CD4-positive, alpha-beta T cell treated with Interleukin-15 for 4 hours (primary cell): ENCODE results near the gene TOMM40L.
A peak's percentile ranks its signal among the peaks of the same experiment; 100 is the strongest.

Experiments used
- DNase-seq: peaks from one replicate; pipeline ENCODE4 v3.0.0-alpha.2; 2020; ENCODE audit warnings: low spot score

The TOMM40L gene

GRCh38 chr1:161197560-161198193 lies 28.2 kb upstream of the TOMM40L start:
- DNase-seq = no peak

- DNase-seq = no peak
Observed at GRCh38 chr1:161198194-161198896, 27.5 kb upstream of the TOMM40L start.

- no peak for DNase-seq
Observed at GRCh38 chr1:161198897-161199431, 26.9 kb upstream of the TOMM40L start, which contains the start of gene ADAMTS4. ADAMTS4 (minus strand) TSS chr1:161199054; CDS start chr1:161198627, 427 bp downstream.

- no peak for DNase-seq
Observed at GRCh38 chr1:161199506-161200139, 26.2 kb upstream of the TOMM40L start.

- peak; percentile 39 for DNase-seq
Observed at GRCh38 chr1:161200421-161200991, 25.4 kb upstream of the TOMM40L start.

- no peak for DNase-seq
Observed at GRCh38 chr1:161200992-161201835, 24.6 kb upstream of the TOMM40L start.

- DNase-seq = peak; percentile 97
Observed at GRCh38 chr1:161201836-161202712, 23.8 kb upstream of the TOMM40L start, which contains the start of gene NDUFS2. NDUFS2 (plus strand) TSS chr1:161202367; CDS start chr1:161202386, 19 bp downstream.

- DNase-seq = no peak
Observed at GRCh38 chr1:161206411-161207140, 19.3 kb upstream of the TOMM40L start.

GRCh38 chr1:161207173-161207572 lies 18.7 kb upstream of the TOMM40L start:
- no peak for DNase-seq

- DNase-seq = peak; percentile 72
Observed at GRCh38 chr1:161209790-161210409, 16.0 kb upstream of the TOMM40L start.

- no peak for DNase-seq
Observed at GRCh38 chr1:161214369-161214768, 11.5 kb upstream of the TOMM40L start.

GRCh38 chr1:161215076-161215475 lies 10.8 kb upstream of the TOMM40L start, which contains the start of gene FCER1G:
FCER1G (plus strand) TSS chr1:161215295; CDS start chr1:161215322, 27 bp downstream.
- DNase-seq = no peak

GRCh38 chr1:161216945-161217712 lies 8.7 kb upstream of the TOMM40L start:
- no peak for DNase-seq

GRCh38 chr1:161217831-161218230 lies 8.0 kb upstream of the TOMM40L start:
- no peak for DNase-seq

GRCh38 chr1:161218301-161219077 lies 7.4 kb upstream of the TOMM40L start:
- DNase-seq = no peak

GRCh38 chr1:161219078-161219892 lies 6.6 kb upstream of the TOMM40L start:
- DNase-seq = no peak

- no peak for DNase-seq
Observed at GRCh38 chr1:161220002-161220401, 5.9 kb upstream of the TOMM40L start.
